Activated CD4-positive, CD25-positive, alpha-beta regulatory T cell (primary cell): Measurements from ENCODE around the gene MAPK10.
A peak's percentile ranks its signal among the peaks of the same experiment; 100 is the strongest.

Experiments used
- DNase-seq, 4 experiments: peaks; one replicate each; lab custom pipeline; 2025; lab: John Stamatoyannopoulos, UW

MAPK10 gene

GRCh38 chr4:86359944-86360478 is at the start of gene MAPK10:
TSS of gene MAPK10 (minus strand) at chr4:86360053.
- DNase-seq = peak in 2 of 4 experiments; percentile 1

DNA sequence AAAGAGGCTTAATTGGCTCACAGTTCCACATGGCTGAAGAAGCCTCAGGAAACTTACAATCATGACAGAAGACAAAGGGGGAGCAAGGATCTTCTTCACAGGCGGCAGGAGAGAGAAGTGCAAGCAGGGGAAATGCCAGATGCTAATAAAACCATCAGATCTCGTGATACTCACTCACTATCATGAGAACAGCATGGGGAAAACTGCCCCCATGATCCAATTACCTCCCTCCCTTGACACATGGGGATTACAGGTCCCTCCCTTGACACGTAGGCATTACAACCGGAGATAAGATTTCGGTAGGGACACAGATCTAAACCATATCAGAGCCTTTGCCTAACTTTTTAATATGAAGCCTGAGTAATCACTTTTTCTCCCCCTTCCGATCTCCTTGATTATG is 43.7 kb upstream of the MAPK10 start:
- no peak for DNase-seq

DNA sequence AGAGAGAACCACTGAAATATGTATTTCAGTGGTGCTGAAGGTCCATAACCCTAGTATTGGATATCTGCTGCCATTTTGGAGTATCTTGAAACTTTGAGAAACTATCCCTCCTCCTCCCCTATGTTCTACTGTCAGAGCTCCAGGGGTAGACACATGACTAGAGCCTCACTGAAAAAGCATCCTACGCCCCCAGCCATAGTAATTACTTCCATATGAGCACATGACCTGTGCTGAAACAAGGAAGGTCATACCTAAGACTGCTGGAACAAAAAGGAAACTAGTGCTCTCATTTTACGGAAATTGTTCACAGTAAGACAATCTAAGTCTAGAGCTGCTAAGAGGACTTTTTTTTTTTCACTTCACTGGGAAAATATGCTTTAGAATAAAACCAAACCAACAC is 42.0 kb upstream of the MAPK10 start:
- DNase-seq = no peak

- DNase-seq = no peak
Observed at GRCh38 chr4:86400216-86400615, 40.4 kb upstream of the MAPK10 start.

GRCh38 chr4:86398187-86398586 is 38.3 kb upstream of the MAPK10 start:
- DNase-seq = no peak

GRCh38 chr4:86393749-86394148 is 33.9 kb upstream of the MAPK10 start:
- DNase-seq = no peak

- DNase-seq = no peak
Observed at GRCh38 chr4:86389664-86390063, 29.8 kb upstream of the MAPK10 start.

- no peak for DNase-seq
Observed at GRCh38 chr4:86388252-86388651, 28.4 kb upstream of the MAPK10 start.

- DNase-seq = no peak
Observed at GRCh38 chr4:86386817-86387415, 27.1 kb upstream of the MAPK10 start.

- no peak for DNase-seq
Observed at GRCh38 chr4:86386201-86386600, 26.3 kb upstream of the MAPK10 start.

GRCh38 chr4:86381431-86381830 is 21.6 kb upstream of the MAPK10 start:
- no peak for DNase-seq

DNA sequence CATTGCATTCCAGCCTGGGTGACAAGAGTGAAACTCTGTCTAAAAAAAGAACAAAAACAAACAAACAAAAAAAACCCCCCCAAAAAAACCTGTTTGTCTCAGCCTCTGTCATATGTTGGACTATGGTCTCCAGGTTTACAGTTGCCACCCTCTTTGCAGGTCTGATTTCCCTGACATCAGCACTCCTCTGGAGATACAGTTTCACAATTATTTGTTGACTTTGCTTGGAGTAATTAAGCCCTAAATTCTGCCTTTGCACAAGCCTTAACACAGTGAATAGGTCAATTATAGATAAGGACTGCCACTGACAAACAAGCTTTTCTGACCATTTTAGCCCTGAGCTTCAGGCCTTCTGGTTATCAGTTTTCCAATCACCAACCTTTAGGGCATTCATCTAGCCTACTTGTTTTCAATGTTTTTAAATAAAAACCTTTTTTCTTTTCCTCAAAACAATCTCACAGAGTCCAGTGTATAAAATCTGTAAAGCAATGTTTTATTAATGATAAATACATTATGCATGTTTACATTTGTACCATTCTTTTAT is 20.4 kb upstream of the MAPK10 start:
- no peak for DNase-seq

DNA sequence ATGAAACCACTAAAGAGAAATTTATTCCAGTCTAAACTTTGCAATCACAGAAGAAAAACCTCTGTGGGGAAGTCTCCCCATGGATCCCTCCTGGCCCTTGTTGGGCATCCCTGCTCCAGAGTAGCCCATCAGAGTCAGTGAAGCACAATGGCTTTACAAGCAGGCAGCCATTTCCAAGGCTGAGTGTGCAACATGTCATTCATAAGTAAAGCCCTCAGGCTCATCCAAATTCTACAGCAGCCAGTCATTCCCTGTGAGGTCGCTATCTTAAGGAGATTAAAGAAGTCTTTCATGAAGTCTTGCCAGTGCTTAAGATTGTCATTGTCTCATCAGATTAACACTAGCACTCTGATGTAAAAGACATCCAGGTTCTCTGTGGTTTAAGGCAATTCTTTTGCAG is 17.0 kb upstream of the MAPK10 start:
- no peak for DNase-seq

GRCh38 chr4:86368433-86368832 is 8.6 kb upstream of the MAPK10 start:
- DNase-seq = no peak

- no peak for DNase-seq
Observed at GRCh38 chr4:86367577-86367976, 7.7 kb upstream of the MAPK10 start.

- DNase-seq = no peak
Observed at GRCh38 chr4:86366920-86367319, 7.1 kb upstream of the MAPK10 start.

GRCh38 chr4:86362510-86362909 is 2.7 kb upstream of the MAPK10 start:
- no peak for DNase-seq

DNA sequence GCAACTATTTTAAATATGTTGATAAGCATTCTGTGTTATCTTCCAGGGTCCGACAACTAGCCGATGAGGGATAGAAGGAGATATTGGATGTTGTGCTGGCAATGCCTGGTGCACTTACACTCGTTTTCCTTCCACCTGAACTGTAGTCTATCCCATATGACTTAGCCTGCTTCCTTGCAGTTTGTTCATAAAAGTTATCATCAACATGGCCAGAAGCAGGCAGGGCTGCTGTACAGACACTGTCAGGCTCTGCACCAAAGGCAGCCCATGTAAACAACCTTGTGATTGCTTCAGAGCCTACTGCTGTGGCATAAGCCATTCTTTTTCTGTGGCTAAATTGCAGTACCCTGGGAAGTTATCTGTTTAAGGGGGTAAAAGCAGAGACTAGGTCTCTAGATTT is 1.6 kb downstream of the MAPK10 start:
- no peak for DNase-seq

GRCh38 chr4:86357608-86358007 is 2.2 kb downstream of the MAPK10 start:
- DNase-seq = no peak

DNA sequence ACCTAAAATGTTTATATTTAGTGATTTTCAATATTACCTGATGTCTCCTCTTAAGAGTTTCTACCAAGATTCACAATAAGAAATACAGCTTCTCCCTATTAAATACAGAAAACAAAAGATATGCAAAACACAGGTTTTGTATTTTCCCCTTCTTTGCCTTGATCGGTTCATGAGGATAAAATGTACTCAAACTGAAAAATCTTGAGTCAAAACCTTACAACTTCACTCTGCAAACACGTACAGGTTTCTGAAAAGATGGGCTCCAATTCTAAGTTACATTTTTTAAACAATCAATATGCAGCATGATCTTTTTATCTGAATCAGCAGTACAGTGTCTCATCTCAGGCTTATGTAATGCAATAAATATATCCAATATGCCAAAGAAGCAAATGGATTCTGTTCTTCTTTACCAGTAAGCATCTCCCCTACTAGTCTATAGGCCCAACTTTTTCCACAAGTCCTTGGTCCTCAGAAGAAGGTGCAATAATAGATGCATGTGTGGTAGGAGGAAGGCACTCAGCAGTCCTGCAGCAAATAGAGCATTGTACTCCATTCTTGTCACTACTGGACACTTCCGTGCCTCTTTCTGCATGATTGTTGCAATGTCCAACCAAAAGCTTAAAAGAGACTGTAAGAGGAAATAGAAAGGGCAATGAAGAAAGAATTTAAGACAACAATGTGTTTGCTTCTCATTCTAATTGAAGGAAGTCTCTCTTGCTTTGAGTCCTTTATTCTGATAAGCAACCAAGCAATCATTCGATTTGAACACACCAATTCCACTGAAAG is 3.2 kb downstream of the MAPK10 start:
- no peak for DNase-seq

DNA sequence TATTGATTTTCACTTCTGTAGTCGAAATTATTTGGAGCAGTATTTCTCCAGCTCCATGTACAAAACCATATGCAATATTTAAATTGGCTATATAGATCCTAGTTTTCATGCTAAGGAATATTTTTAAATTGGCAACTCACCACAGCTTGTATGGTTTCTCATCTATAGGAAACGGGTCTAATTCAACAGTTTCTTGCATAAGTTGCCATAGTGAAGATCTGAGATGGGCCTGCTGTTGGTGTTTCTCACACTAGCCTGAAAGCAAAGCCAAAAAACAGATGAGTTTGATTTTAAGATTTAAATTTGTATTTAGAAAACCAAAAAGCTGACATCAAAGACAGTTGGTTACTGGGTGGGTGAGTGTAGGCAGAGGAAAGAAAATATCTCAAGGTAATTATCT is 5.5 kb downstream of the MAPK10 start:
- no peak for DNase-seq

- DNase-seq = no peak
Observed at GRCh38 chr4:86346320-86346719, 13.5 kb downstream of the MAPK10 start.

- no peak for DNase-seq
Observed at GRCh38 chr4:86344127-86344526, 15.7 kb downstream of the MAPK10 start.
